BJ (cell line): ENCODE measurements around the gene ARHGAP42. TPM values are rescaled to one million over a fixed set of nuclear protein-coding genes. Genes with fewer than 3 reads are reported as not detected.

Experiments used
- CTCF ChIA-PET: fragments of 350-600 bp; formaldehyde crosslinking; extraction: SDS; loops from one replicate; lab custom pipeline; 2021; ENCODE audit warnings: antibody characterized with exemption, inconsistent platforms; lab: Yijun Ruan, JAX
- POLR2A ChIA-PET: fragments of 300-600 bp; sonication (Branson Sonifier 250); formaldehyde crosslinking; extraction: SDS; loops from one replicate; lab custom pipeline; 2021; ENCODE audit warnings: antibody characterized with exemption; lab: Charles Lee
- DNase-seq: peaks from one replicate; pipeline ENCODE4 v3.0.0-alpha.2; 2011; ENCODE audit warnings: low read depth
- H3K27me3 ChIP-seq: 2 replicates; pipeline ENCODE4 v1.6.0; 2011; ENCODE audit warnings: low read length; ENCODE audit not compliant: control insufficient read depth, insufficient read depth
- H3K36me3 ChIP-seq: 2 replicates; pipeline ENCODE4 v1.5.1; 2011; ENCODE audit warnings: low read length; ENCODE audit not compliant: control insufficient read depth, insufficient read depth
- H3K4me3 ChIP-seq: 2 replicates; pipeline ENCODE4 v1.5.1; 2011; ENCODE audit warnings: low read depth, mild to moderate bottlenecking, control low read depth, low read length
- CTCF ChIP-seq: IDR thresholded peaks from 2 replicates; pipeline ENCODE4 v1.5.1; 2011; ENCODE audit warnings: low read depth, mild to moderate bottlenecking, control low read depth, inconsistent platforms, low read length, moderate library complexity; ENCODE audit not compliant: insufficient read depth
- polyA plus RNA-seq: library from polyadenylated mRNA; depleted of rRNA; stranded (reverse); fragments of >200 nt; gene quantifications from 2 replicates; pipeline ENCODE4 v1.2.3, GENCODE V29; 2011

ARHGAP42 gene
- polyA plus RNA-seq, 1 experiment = 0.76 TPM

- ChIA-PET CTCF (no interaction called here), POLR2A (no interaction called here)
- Histone ChIP-seq H3K36me3 (no peaks in the 10 kb centered on the region), H3K27me3 (no peaks in the 10 kb centered on the region), H3K4me3 (no peak overlapping the region)
- TF ChIP-seq CTCF = no peak
- DNase-seq = no peak
Measured at GRCh38 chr11:100887659-100888058, 200.6 kb downstream of the ARHGAP42 start.

GRCh38 chr11:100888836-100889235 lies 201.7 kb downstream of the ARHGAP42 start:
- ChIA-PET POLR2A (no interaction called here), CTCF (no interaction called here)
- H3K27me3 ChIP-seq = no peaks in the 10 kb centered on the region
- no peaks in the 10 kb centered on the region for H3K36me3 ChIP-seq
- H3K4me3 ChIP-seq = no peak overlapping the region
- no peak for TF ChIP-seq CTCF
- DNase-seq = no peak

- POLR2A ChIA-PET = no interaction called here
- Histone ChIP-seq H3K36me3 (no peaks in the 10 kb centered on the region), H3K4me3 (no peak overlapping the region), H3K27me3 (no peaks in the 10 kb centered on the region)
- DNase-seq = no peak
- TF ChIP-seq CTCF = no peak
- CTCF ChIA-PET = no interaction called here
Measured at GRCh38 chr11:100889758-100890157, 202.7 kb downstream of the ARHGAP42 start.

- Histone ChIP-seq H3K4me3 (no peak overlapping the region), H3K27me3 (no peaks in the 10 kb centered on the region), H3K36me3 (no peaks in the 10 kb centered on the region)
- TF ChIP-seq CTCF = no peak
- peak; percentile 87 for DNase-seq
- ChIA-PET POLR2A (interaction anchor here (1.0 kb wide), 1 partner anchor 14 kb away, joined by 4 read pairs; no protein-coding TSS in a partner anchor), CTCF (no interaction called here)
Measured at GRCh38 chr11:100890789-100891188, 203.7 kb downstream of the ARHGAP42 start.

- CTCF ChIA-PET = interaction anchor here (1.2 kb wide), 1 partner anchor 12 kb away, joined by 3 read pairs; no protein-coding TSS in a partner anchor
- H3K36me3 ChIP-seq = no peaks in the 10 kb centered on the region
- TF ChIP-seq CTCF = no peak
- POLR2A ChIA-PET = no interaction called here
- no peak overlapping the region for H3K4me3 ChIP-seq
- no peak for DNase-seq
- no peaks in the 10 kb centered on the region for H3K27me3 ChIP-seq
Measured at GRCh38 chr11:100892886-100893285, 205.8 kb downstream of the ARHGAP42 start.
